Esophagus muscularis mucosa (tissue), 4 donors: ENCODE measurements around the gene FCHSD1. TPM values are rescaled to one million over a fixed set of nuclear protein-coding genes. Genes with fewer than 3 reads are reported as not detected.

Experiments used
- DNase-seq: peaks from one replicate; pipeline ENCODE4 v3.0.0-alpha.2; 2017; ENCODE audit errors: extremely low spot score
- H3K27ac ChIP-seq, 4 donors: fragments of 200-600 bp; sonication (generic); replicated peaks in 1 of 4; 1 replicate in 3 of 4; 2 replicates in 1 of 4; pipeline ENCODE4 v1.5.1; 2016 to 2019; ENCODE audit warnings: mild to moderate bottlenecking in 1 of 4
- H3K27me3 ChIP-seq, 4 donors: fragments of 200-600 bp; sonication (generic); one replicate each; pipeline versions ENCODE4 v1.5.1 to v1.6.0; 2016 to 2019
- H3K36me3 ChIP-seq, 4 donors: fragments of 200-600 bp; sonication (generic); one replicate each; pipeline ENCODE4 v1.5.1; 2016 to 2019
- H3K4me1 ChIP-seq, 4 donors: fragments of 200-600 bp; sonication (generic); one replicate each; pipeline ENCODE4 v1.5.1; 2016 to 2019
- H3K4me3 ChIP-seq, 4 donors: fragments of 200-600 bp; sonication (generic); 1 replicate in 2 of 4; 2 replicates in 2 of 4; pipeline ENCODE4 v1.5.1; 2016 to 2019; ENCODE audit warnings: mild to moderate bottlenecking in 4 of 4, moderate library complexity in 1 of 4
- H3K9me3 ChIP-seq, 4 donors: fragments of 200-600 bp; sonication (generic); 1 replicate in 3 of 4; 2 replicates in 1 of 4; pipeline ENCODE4 v1.5.1; 2016 to 2019
- CTCF ChIP-seq, 3 experiments: fragments of 200-600 bp in 2 of 3; fragments of 450-650 bp in 1 of 3; sonication (generic) in 2 of 3; IDR thresholded peaks; one replicate each; pipeline ENCODE4 v1.5.1; 2017 to 2019; ENCODE audit warnings: antibody characterized with exemption in 3 of 3, mild to moderate bottlenecking in 2 of 3, moderate library complexity in 1 of 3
- EP300 ChIP-seq: sonication (generic); formaldehyde crosslinking; IDR thresholded peaks from one replicate; pipeline ENCODE4 v1.6.1; 2017; ENCODE audit warnings: antibody characterized with exemption
- POLR2A ChIP-seq: fragments of 450-650 bp; IDR thresholded peaks from one replicate; pipeline ENCODE4 v1.6.1; 2017; ENCODE audit warnings: antibody characterized with exemption, moderate library complexity, mild to moderate bottlenecking, low read depth
- POLR2AphosphoS5 ChIP-seq, 2 donors: sonication (generic); formaldehyde crosslinking; IDR thresholded peaks; one replicate each; pipeline ENCODE4 v1.6.1; 2017; ENCODE audit warnings: antibody characterized with exemption in 2 of 2
- WGBS: methylation state at CpG from one replicate; pipeline ENCODE4 v1.1.5; 2018; 5-methylcytosine and 5-hydroxymethylcytosine counted together
- intact Hi-C: fragments of 100-400 bp; cut with DNase I; formaldehyde crosslinking; loops from one replicate; pipeline ENCODE4 v1.15.1; 2023
- total RNA-seq, 4 donors: library from RNA; depleted of rRNA; stranded (reverse); fragments of >200 nt; gene quantifications; one replicate each; pipeline versions ENCODE4 v1.1.0 to v1.2.1, GENCODE V29; 2016

Gene FCHSD1
- total RNA-seq, 4 donors from 2014 or later, result 10.4 to 21.8 (median 12.9) TPM

- H3K36me3 ChIP-seq, result peaks cover 0 to 51% (median 15%) of the 10 kb centered on the region in 4 donors
- no peak overlapping the region for H3K27ac ChIP-seq
- H3K4me3 ChIP-seq, result no peak overlapping the region
- H3K27me3 ChIP-seq, result no peaks in the 10 kb centered on the region
- 96% methylated on average over 19 of the region's 23 CpGs for WGBS
- intact Hi-C loops, result no loop called here
- H3K9me3 ChIP-seq, result no peaks in the 10 kb centered on the region
- no peak for DNase-seq
- no peaks in the 10 kb centered on the region for H3K4me1 ChIP-seq
- TF ChIP-seq CTCF (IDR thresholded peaks at IDR 0.05) (no peak), POLR2A (no peak), POLR2AphosphoS5 (IDR thresholded peaks at IDR 0.05) (no peak), EP300 (no peak)
Observed at GRCh38 chr5:141672071-141672840, 21.0 kb upstream of the FCHSD1 start.

DNA sequence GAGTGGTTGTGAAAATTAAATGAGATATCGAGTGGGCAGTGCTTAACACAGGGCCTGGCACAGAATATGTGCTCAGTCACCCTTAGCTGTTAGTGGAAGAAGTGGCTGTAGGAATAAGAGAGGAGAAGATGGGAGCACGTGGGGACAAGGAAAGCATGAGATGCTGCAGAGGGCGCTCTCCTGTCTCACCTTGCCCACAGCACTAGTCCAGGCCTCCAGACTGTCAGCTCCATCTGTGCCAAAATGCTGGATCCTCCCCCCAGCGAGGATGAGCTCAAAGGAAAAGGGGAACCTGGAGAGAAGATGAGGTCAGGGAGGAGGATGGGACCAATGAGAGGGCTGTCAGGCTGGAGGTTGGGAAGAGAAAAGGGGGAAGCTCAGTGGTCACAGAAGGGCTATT, 18.3 kb upstream of the FCHSD1 start:
- TF ChIP-seq EP300 (no peak), POLR2AphosphoS5 (IDR thresholded peaks at IDR 0.05) (no peak), CTCF (IDR thresholded peaks at IDR 0.05) (no peak), POLR2A (no peak)
- no peak for DNase-seq
- H3K27me3 ChIP-seq, result no peaks in the 10 kb centered on the region
- WGBS, result 82% methylated on average over 4 of the region's 4 CpGs
- no peak overlapping the region for H3K27ac ChIP-seq
- peaks cover 0 to 47% (median 15%) of the 10 kb centered on the region in 4 donors for H3K36me3 ChIP-seq
- H3K9me3 ChIP-seq, result no peaks in the 10 kb centered on the region
- H3K4me3 ChIP-seq, result no peak overlapping the region
- H3K4me1 ChIP-seq, result peaks cover 0 to 7% (median 6%) of the 10 kb centered on the region in 4 donors
- intact Hi-C loops, result no loop called here

- H3K36me3 ChIP-seq, result peaks cover 0 to 54% (median 15%) of the 10 kb centered on the region in 4 donors
- H3K27me3 ChIP-seq, result no peaks in the 10 kb centered on the region
- no peak for DNase-seq
- peaks cover 0 to 7% (median 6%) of the 10 kb centered on the region in 4 donors for H3K4me1 ChIP-seq
- H3K27ac ChIP-seq, result no peak overlapping the region
- WGBS, result 77% methylated on average over 8 of the region's 8 CpGs
- no peak overlapping the region for H3K4me3 ChIP-seq
- intact Hi-C loops, result no loop called here
- TF ChIP-seq POLR2AphosphoS5 (IDR thresholded peaks at IDR 0.05), result no peak
- no peak for TF ChIP-seq EP300
- no peak for TF ChIP-seq POLR2A
- no peaks in the 10 kb centered on the region for H3K9me3 ChIP-seq
Observed at GRCh38 chr5:141668601-141669265, 17.5 kb upstream of the FCHSD1 start.

GRCh38 chr5:141665995-141666940, 15.1 kb upstream of the FCHSD1 start:
- DNase-seq, result no peak
- intact Hi-C loops, result no loop called here
- WGBS, result 87% methylated on average over 18 of the region's 18 CpGs

More at GRCh38 chr5:141665995-141666940, 15.1 kb upstream of the FCHSD1 start:
- H3K9me3 ChIP-seq, result no peaks in the 10 kb centered on the region
- peaks cover 0 to 7% (median 6%) of the 10 kb centered on the region in 4 donors for H3K4me1 ChIP-seq
- H3K27ac ChIP-seq, result no peak overlapping the region
- peaks cover 0 to 60% (median 7%) of the 10 kb centered on the region in 4 donors for H3K36me3 ChIP-seq
- no peak overlapping the region for H3K4me3 ChIP-seq
- TF ChIP-seq CTCF (IDR thresholded peaks at IDR 0.05) (no peak), EP300 (no peak), POLR2A (no peak), POLR2AphosphoS5 (IDR thresholded peaks at IDR 0.05) (no peak)
- H3K27me3 ChIP-seq, result no peaks in the 10 kb centered on the region
